ENCODE measurements around the gene PLBD2.

DNA sequence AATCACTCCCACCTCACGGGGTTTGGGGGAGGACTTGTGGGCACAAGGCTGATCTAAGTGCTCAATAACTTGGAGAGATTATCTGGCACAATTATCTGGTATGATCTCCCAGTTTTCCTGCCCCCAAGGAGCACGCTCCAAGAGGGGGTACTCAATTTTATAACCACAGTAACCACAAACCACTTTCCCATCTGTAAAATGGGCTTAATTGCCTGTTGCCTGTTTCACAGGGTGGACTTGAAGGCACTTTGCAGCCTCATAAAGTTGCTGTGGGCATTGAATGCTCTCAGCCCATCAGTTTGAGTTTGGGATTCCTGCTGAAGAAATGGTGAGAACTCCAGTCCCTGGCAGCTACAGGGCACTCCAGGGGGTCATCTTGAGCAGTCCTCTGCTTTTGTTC lies 27.9 kb upstream of the PLBD2 start:
- TF ChIP-seq, protein P1, sequence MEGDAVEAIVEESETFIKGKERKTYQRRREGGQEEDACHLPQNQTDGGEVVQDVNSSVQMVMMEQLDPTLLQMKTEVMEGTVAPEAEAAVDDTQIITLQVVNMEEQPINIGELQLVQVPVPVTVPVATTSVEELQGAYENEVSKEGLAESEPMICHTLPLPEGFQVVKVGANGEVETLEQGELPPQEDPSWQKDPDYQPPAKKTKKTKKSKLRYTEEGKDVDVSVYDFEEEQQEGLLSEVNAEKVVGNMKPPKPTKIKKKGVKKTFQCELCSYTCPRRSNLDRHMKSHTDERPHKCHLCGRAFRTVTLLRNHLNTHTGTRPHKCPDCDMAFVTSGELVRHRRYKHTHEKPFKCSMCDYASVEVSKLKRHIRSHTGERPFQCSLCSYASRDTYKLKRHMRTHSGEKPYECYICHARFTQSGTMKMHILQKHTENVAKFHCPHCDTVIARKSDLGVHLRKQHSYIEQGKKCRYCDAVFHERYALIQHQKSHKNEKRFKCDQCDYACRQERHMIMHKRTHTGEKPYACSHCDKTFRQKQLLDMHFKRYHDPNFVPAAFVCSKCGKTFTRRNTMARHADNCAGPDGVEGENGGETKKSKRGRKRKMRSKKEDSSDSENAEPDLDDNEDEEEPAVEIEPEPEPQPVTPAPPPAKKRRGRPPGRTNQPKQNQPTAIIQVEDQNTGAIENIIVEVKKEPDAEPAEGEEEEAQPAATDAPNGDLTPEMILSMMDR (conservative IDR thresholded peaks at IDR 0.05; ENCODE audit: low read depth, low read length): no peak
- no peak for TF ChIP-seq EZH2 (IDR thresholded peaks at IDR 0.05; ENCODE audit: borderline replicate concordance, low read depth, low read length, poor library complexity, severe bottlenecking)

All from A673 (cell line).